Activated CD8-positive, alpha-beta memory T cell treated with anti-CD3 and anti-CD28 coated beads, Interleukin-2, amount 10 ng/mL, durations not matched to agents 7 days and 5 days (primary cell): ENCODE data around the gene FAM43A. TPM values are rescaled to one million over a fixed set of nuclear protein-coding genes. Genes with fewer than 3 reads are reported as not detected.

ENCODE experiments used
- ATAC-seq: fragments of 150-1000 bp; cut with Tn5 transposase; one replicate; pipeline ENCODE4 v1.10.0; 2021; ENCODE audit warnings: moderate library complexity
- CTCF ChIA-PET: fragments of 350-600 bp; sonication (Branson Sonifier 250); formaldehyde crosslinking; loops from one replicate; lab custom pipeline; 2021; ENCODE audit warnings: antibody characterized with exemption; lab: Charles Lee
- DNase-seq: peaks from one replicate; pipeline ENCODE4 v3.0.0-alpha.2; 2020
- H3K27ac Mint-ChIP-seq: one replicate; pipeline ENCODE4 v1.8.0; 2021; ENCODE audit warnings: mild to moderate bottlenecking, mixed read lengths
- H3K27me3 Mint-ChIP-seq: one replicate; pipeline ENCODE4 v1.8.0; 2021; ENCODE audit warnings: mixed read lengths
- H3K36me3 Mint-ChIP-seq: one replicate; pipeline ENCODE4 v1.8.0; 2021; ENCODE audit warnings: mild to moderate bottlenecking, mixed read lengths
- H3K4me1 Mint-ChIP-seq: one replicate; pipeline ENCODE4 v1.8.0; 2021; ENCODE audit warnings: mixed read lengths
- H3K4me3 Mint-ChIP-seq: one replicate; pipeline ENCODE4 v1.8.0; 2021; ENCODE audit warnings: mild to moderate bottlenecking, moderate library complexity, mixed read lengths
- H3K9me3 Mint-ChIP-seq: one replicate; pipeline ENCODE4 v1.8.0; 2022; ENCODE audit warnings: low read depth, mixed read lengths
- total RNA-seq, 2 experiments: library from RNA; stranded (reverse); gene quantifications; one replicate each; pipeline ENCODE4 v1.2.3, GENCODE V29; 2021

The FAM43A gene
- total RNA-seq, 2 experiments from 2014 or later: 1.6 to 10.0 TPM

- Mint-ChIP-seq H3K9me3 (no peaks in the 10 kb centered on the region), H3K27ac (no peak overlapping the region), H3K36me3 (no peaks in the 10 kb centered on the region), H3K27me3 (peaks cover 10% of the 10 kb centered on the region), H3K4me3 (no peak overlapping the region), H3K4me1 (no peaks in the 10 kb centered on the region)
- CTCF ChIA-PET: interaction anchor here (0.8 kb wide), 1 partner anchor 247 kb away, joined by 3 read pairs; no protein-coding TSS in a partner anchor
- no peak for ATAC-seq
- no peak for DNase-seq
Observed at GRCh38 chr3:194723846-194724618, 38.3 kb downstream of the FAM43A start.

DNA sequence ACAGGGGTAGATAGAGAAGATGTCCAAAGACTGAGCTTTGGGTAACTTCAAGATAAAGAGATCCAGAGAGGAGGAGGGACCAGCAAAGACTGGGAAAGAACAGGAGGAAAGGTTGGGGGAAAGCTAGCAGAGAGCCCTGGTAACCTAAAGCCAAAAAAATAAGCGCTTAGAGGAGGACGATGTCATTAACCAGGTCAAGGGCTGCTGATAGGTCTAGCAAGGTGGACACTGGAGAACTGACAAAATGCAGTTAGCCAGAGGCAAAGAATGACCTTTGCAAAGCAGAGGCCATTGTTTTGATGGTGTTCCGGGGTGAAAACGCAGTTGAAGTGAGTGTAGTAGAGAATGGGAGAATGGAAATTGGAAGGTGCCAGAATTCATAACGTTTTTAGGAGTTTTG is 39.7 kb downstream of the FAM43A start:
- no peaks in the 10 kb centered on the region for H3K36me3 Mint-ChIP-seq
- no peak for DNase-seq
- no peaks in the 10 kb centered on the region for H3K4me1 Mint-ChIP-seq
- H3K27me3 Mint-ChIP-seq: peaks cover 21% of the 10 kb centered on the region
- H3K9me3 Mint-ChIP-seq: no peaks in the 10 kb centered on the region
- CTCF ChIA-PET: interaction anchor here (1.1 kb wide), 1 partner anchor 23 kb away, joined by 3 read pairs; no protein-coding TSS in a partner anchor
- H3K4me3 Mint-ChIP-seq: no peak overlapping the region
- H3K27ac Mint-ChIP-seq: no peak overlapping the region
- no peak for ATAC-seq

DNA sequence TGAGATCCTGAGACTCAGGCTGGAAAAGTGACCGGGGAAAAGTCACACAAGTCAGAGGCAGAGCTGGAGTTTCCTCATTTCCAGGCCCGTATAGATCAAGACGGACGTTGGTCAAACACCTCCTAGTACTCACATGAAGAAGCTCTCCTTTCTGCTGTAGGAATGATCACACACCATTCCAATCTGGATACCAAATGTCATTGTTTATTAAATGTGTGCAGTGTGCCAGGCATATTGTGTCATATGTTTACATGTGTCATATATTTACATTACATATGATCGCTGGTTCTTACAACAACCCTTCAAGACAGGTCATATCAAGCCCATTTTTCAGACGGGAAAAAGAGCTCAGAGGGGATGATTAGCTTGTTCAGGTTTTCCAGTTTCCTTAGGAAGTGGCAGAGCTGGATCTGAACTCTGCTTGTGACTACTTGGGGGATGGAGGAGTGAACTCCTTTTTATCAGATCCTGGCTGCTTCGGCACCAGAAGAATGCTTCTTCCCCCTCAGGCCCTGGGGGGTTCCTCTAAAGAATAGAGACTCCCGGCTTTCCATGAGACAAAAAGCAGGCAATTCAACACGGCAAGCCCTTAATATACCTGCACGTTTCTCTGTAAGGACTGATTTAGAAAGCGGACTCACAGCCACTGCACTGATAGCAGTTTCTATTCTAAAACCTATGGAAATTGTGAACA is 41.9 kb downstream of the FAM43A start:
- no peak overlapping the region for H3K27ac Mint-ChIP-seq
- CTCF ChIA-PET: no interaction called here
- ATAC-seq: no peak
- no peaks in the 10 kb centered on the region for H3K36me3 Mint-ChIP-seq
- H3K27me3 Mint-ChIP-seq: peaks cover 33% of the 10 kb centered on the region
- H3K9me3 Mint-ChIP-seq: no peaks in the 10 kb centered on the region
- no peaks in the 10 kb centered on the region for H3K4me1 Mint-ChIP-seq
- no peak for DNase-seq
- H3K4me3 Mint-ChIP-seq: no peak overlapping the region

DNA sequence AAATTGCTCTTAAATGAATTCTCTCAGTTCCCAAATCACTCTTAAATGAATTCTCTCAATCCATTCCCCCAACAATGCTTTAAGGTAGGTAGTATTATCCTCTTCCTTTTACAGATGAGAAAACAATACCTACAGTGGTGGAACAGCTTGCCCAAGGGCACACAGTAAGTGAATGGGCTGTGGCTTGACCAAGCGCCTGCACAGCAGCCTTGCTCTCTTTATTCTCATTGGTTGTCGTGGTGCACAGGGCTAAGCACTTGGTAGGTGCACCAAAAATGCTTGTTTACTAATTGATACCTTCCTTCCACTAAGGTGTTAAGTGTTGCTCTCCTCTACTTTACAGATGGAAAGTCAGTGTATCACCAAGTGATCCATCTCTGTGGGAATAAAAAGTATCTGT is 43.3 kb downstream of the FAM43A start:
- CTCF ChIA-PET: no interaction called here
- Mint-ChIP-seq H3K27me3 (peaks cover 39% of the 10 kb centered on the region), H3K9me3 (no peaks in the 10 kb centered on the region), H3K36me3 (no peaks in the 10 kb centered on the region), H3K4me1 (no peaks in the 10 kb centered on the region), H3K4me3 (no peak overlapping the region), H3K27ac (no peak overlapping the region)
- ATAC-seq (no peak), DNase-seq (no peak)

GRCh38 chr3:194730365-194730764 is 44.7 kb downstream of the FAM43A start:
- Mint-ChIP-seq H3K4me3 (no peak overlapping the region), H3K36me3 (no peaks in the 10 kb centered on the region), H3K4me1 (no peaks in the 10 kb centered on the region), H3K27me3 (peaks cover 45% of the 10 kb centered on the region), H3K9me3 (no peaks in the 10 kb centered on the region), H3K27ac (no peak overlapping the region)
- CTCF ChIA-PET: no interaction called here
- no peak for DNase-seq
- ATAC-seq: no peak

GRCh38 chr3:194731506-194732073 is 45.9 kb downstream of the FAM43A start:
- CTCF ChIA-PET: no interaction called here
- Mint-ChIP-seq H3K9me3 (no peaks in the 10 kb centered on the region), H3K36me3 (no peaks in the 10 kb centered on the region), H3K27me3 (peaks cover 46% of the 10 kb centered on the region), H3K4me1 (no peaks in the 10 kb centered on the region), H3K4me3 (no peak overlapping the region), H3K27ac (no peak overlapping the region)
- ATAC-seq (no peak), DNase-seq (no peak)

DNA sequence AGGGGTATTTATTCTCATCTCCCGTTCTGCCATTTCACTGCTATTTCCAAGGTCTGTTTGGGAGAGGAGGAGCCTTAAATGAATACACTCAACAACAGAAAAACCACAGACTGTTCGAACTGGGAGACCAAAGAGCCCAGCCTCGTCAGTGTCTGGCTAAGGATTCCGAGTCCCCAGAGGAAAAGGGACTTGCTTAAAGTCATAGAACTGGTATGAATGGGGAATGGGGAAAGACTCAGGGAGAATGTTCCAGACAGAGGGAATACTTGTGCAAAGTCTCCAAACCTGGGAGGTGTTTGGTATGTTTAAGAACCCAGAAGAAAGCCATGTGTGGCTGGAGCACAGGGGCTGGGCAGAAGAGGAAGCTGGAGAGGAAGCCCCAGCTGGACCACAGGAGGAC is 46.9 kb downstream of the FAM43A start:
- Mint-ChIP-seq H3K27ac (no peak overlapping the region), H3K4me1 (no peaks in the 10 kb centered on the region), H3K4me3 (no peak overlapping the region), H3K27me3 (peaks cover 42% of the 10 kb centered on the region), H3K36me3 (no peaks in the 10 kb centered on the region), H3K9me3 (no peaks in the 10 kb centered on the region)
- ATAC-seq (no peak), DNase-seq (no peak)
- CTCF ChIA-PET: no interaction called here

- no peaks in the 10 kb centered on the region for H3K9me3 Mint-ChIP-seq
- H3K36me3 Mint-ChIP-seq: no peaks in the 10 kb centered on the region
- H3K4me1 Mint-ChIP-seq: peaks cover 4% of the 10 kb centered on the region
- ATAC-seq (no peak), DNase-seq (no peak)
- peaks cover 39% of the 10 kb centered on the region for H3K27me3 Mint-ChIP-seq
- H3K4me3 Mint-ChIP-seq: no peak overlapping the region
- CTCF ChIA-PET: no interaction called here
- no peak overlapping the region for H3K27ac Mint-ChIP-seq
Observed at GRCh38 chr3:194736277-194736895, 50.7 kb downstream of the FAM43A start.

DNA sequence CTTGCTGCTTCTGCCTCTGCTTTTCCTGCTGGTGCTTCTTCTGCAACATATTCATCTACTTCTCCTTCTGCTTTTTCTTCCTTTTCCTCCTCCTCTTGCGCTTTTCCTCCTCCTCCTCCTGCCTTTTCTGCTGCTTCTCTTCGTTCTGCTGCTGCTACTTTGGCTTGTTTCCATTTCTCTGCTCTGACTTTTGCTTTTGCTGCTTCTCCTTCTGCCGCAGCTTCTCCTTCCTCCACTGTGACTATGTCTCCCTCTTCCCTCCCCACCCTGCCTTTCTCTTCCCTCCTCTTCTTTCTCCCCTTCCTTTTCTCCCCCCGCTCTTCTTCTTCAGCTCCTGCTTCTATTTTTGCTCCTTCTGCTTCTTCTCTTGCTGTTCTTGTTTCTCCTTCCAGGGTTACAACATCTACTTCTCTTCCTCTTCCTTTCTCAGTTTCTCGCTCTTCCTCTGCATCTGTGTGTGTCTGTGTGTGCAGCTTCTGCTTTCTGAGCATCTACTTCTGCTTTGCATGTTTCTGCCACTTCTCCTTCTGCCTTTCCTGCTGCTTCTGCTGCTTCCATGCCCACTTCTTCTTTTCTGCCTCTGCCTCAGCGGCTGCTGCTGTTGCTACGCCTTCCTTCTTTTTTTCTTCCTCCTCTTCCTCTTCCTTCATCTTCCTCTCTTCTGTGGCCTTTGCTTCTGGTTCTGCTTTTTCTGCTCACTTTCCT is 51.4 kb downstream of the FAM43A start:
- H3K27me3 Mint-ChIP-seq: peaks cover 36% of the 10 kb centered on the region
- ATAC-seq (no peak), DNase-seq (no peak)
- H3K9me3 Mint-ChIP-seq: no peaks in the 10 kb centered on the region
- CTCF ChIA-PET: interaction anchor here (0.7 kb wide), 1 partner anchor 48 kb away, joined by 3 read pairs; no protein-coding TSS in a partner anchor
- no peak overlapping the region for H3K4me3 Mint-ChIP-seq
- no peak overlapping the region for H3K27ac Mint-ChIP-seq
- H3K36me3 Mint-ChIP-seq: no peaks in the 10 kb centered on the region
- peaks cover 4% of the 10 kb centered on the region for H3K4me1 Mint-ChIP-seq

Other genes starting within 250 kb of the FAM43A start
- 10 to 100 TPM; 78.3 to 82.0 TPM for gene ATP13A3, start 198.9 kb upstream of the FAM43A start, total RNA-seq
- gene TMEM44, start 52.5 kb upstream of the FAM43A start, total RNA-seq: 10 to 100 TPM; 15.3 to 15.9 TPM
- gene LSG1, start 13.7 kb upstream of the FAM43A start, total RNA-seq: 10 to 100 TPM; 42.8 to 58.7 TPM